ENCODE measurements around the gene GNG7. TPM values are rescaled to one million over a fixed set of nuclear protein-coding genes. Genes with fewer than 3 reads are reported as not detected.
"Not testable (repeated sequence)": the region's sequence is repeated elsewhere in the genome, so short reads cannot be mapped to it uniquely, and the experiment has no call there.

GNG7 gene
- total RNA-seq, 1 experiment from 2014 or later: 1.1 TPM

DNA sequence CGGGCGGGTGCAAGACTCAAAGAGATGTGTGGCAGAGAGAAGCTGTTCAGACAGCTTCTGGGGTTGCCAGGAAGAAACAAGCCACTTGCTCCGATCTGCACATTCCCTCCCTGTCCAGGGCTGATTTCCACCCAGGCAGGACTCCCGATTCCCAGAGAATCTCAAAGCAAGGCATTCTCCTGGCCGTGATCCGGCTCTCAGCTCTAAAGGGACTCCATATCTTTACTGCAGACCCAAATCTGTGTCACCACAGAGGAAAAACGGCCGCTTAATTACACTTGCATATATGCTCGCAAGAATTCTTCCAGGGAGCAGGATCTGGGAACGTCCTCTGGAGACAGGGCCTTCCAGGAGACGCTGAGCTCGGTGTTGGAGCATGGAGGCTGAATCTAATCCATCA, 25.7 kb downstream of the GNG7 start:
- no peak for DNase-seq (ENCODE audit: low spot score)

GRCh38 chr19:2675892-2676291, 26.6 kb downstream of the GNG7 start:
- DNase-seq (ENCODE audit: low spot score): no peak

DNA sequence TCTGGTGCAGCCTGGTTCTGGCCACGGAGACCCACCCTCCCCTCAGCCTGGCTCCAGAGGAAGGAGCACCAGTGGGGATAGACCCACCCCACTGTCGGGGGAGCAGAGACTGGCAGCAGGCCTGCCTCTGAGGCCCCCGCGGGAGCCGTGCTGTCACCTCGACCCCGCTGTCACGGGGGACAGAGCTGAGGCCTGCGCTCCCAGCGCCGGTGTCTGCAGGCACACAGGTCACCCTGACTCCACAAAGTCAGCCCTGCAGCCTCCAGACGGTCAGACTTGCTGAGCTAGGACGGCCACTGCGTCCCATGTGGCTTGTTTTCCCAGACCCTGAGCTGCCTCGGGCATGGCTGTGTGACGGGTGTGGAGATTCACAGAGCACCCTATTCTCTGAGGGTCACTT, 32.3 kb downstream of the GNG7 start:
- no peak for DNase-seq (ENCODE audit: low spot score)

DNA sequence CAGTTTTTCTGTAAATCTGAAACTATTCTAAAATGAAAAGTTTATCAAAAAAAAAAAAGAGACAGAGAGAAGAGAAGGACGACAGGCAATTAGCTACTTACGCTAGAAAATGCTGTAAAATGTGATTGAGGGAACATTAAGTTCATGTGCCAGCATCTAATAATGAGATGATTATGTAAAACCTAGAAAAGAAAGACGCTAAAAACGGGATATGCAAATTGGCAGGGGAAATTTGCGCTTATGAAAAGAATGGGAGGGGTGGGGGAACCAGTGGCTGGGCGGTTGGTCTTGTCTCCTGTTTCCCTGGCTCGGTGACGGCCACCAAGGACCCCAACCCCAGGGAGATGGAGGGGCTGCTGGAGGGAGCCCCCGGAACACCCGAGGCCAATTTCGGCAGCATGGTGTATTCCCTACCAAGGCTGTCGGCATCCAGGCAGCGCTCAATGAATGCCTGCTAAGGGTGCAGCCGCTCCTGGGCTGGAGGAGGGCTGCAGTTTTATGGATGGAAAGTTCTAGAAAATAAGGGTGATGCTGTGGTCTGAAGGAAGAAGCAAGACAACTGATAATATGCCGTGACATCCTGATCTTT, 34.2 kb downstream of the GNG7 start:
- DNase-seq (ENCODE audit: low spot score): no peak

DNA sequence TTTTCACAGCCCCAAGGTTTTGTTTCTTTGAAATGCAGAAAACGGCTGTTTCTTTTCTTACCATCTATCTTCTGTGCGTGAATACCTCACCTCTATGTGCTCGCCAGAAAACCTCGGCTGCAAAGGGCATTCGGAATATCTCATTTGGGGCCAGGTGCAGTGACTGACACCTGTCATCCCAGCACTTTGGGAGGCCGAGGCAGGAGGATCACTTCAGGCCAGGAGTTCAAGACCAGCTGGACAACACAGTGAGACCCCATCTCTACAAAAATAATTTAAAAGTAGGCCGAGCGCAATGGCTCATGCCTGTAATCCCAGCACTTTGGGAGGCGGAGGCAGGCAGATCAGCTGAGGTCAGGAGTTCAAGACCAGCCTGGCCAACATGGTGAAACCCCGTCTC, 35.1 kb downstream of the GNG7 start:
- DNase-seq (ENCODE audit: low spot score): not testable (repeated sequence)

DNA sequence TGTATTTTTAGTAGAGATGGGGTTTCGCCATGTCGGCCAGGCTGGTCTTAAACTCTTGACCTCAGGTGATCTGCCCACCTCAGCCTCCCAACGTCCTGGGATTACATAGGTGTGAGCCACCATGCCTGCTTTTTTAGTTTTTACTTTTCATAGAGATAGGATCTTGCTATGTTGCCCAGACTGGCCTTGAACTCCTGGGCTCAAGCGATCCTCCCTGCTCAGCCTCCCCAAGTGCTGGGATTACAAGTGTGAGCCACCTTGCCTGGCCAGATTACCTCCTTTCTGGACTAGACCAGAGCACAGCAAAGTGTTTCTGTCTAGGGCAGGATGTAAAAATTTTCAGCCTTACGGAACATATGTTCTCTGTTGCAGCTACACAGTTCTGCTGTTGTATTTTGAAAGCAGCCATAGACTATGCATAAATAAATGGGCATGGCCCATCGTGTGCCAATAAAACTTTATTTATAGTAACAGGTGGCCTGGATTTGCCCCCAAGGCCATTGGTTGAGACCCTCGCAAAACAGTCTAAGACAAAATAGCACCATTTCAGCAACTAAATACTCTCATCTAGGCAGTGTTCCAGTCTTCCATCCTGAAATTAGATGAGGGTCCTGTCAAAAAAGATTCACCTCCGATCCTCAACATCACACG, 36.0 kb downstream of the GNG7 start:
- no peak for DNase-seq (ENCODE audit: low spot score)

DNA sequence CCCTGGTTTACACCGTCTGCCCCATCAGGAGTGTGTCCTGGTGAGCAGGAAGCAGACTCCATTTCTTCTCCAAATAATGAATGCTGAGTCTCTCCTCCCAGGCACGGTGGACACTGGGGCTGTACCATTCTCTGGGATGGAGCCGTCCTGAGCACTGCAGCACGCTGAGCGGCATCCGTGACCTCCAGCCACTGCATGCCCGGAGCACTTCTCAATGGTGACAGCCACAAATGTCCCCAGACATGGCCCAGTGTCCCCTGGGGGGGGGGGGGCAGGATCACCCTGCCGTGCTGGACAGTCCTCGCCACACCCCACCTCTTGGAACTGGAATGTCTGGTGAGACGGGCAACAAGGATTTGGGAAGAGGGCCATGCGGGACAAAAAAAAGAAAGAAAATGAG, 37.4 kb downstream of the GNG7 start:
- DNase-seq (ENCODE audit: low spot score): no peak

DNA sequence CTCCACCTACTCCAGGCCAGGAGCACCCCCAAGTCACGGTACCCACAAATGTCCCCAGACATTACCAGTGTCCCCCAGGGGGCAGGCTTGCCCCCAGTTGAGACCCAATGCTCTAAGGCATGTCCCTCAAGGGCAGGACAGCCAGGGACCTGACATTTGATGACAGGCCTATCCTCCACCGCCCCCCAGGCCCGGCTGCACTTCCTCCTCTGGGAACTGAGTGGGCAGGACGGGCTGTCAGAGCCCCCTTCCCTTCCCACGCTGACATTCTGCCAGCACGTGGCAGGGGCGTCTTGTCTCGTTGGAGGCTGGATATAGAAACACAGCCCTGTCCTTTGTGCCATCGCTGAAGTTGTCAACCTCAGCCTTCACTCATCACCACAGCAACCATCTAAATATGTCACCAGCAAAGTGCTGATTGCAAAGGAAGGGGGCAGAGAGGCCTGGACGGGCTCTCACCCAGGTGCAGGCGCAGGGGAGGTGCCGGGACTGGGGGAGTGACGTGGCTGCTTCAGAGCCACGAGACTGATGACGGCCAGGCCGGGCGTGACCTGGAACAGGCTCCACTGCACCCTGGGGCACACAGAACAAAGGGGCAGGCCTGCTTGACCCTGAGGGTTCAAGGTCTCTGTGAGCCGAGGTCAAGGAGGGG, 38.4 kb downstream of the GNG7 start:
- DNase-seq (ENCODE audit: low spot score): no peak

DNA sequence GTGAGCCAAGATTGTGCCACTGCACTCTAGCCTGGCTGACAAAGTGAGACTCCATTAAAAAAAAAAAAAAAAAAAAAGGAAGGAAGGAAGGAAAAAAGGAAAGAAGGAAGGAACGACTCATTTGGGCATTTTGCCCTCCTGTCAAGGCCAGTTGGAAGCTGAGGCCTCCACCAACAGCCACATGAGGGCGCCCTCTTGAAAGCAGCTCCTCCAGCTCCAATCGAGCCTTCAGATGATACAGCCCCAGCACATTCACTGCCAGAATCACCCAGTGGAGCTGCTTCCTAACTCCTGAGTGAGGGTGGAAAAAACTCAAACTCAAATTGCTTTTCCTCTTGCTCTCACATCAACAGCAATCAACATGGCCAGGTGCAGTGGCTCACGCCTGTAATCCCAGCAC, 40.9 kb downstream of the GNG7 start:
- DNase-seq (ENCODE audit: low spot score): peak; percentile 49

GRCh38 chr19:2659856-2660432, 42.5 kb downstream of the GNG7 start:
- DNase-seq (ENCODE audit: low spot score): no peak

DNA sequence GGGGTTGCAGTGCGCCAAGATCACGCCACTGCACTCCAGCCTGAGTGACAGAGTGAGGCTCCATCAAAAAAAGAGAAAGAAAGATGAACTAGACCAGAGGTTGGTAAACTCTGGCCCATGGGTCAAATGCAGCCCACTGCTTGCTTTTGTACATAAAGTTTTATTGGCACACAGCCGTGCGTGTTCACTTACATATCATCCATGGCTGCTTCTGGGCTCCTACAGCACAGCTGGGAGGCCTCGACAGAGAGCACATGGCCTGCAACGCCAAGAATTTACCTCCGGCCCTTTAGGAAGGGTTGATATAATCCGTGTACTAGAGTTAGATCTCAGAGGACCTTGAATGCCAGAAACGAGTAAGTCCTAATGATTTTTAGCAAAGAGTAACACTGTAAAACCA, 46.0 kb downstream of the GNG7 start:
- DNase-seq (ENCODE audit: low spot score): no peak

- DNase-seq (ENCODE audit: low spot score): no peak
Observed at GRCh38 chr19:2653710-2654707, 48.5 kb downstream of the GNG7 start.

DNA sequence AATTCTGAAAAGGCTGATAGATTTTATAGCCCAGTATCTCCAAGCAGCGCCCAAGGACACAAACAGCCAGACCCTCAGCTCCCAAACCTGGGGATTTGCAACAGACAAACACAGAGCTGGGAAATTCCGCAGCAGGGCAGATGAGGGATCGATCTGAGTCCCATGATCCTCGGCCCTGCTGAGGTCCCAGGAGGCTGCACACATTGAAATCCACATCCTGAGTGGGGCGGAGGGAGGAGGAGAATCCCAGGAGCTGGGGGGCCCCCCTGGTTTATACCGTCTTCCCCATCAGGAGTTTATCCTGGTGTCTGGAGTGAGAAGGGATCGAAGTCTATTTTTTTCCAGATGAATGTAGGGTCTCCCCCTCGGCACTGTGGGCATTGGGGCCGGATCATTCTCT, 49.3 kb downstream of the GNG7 start:
- DNase-seq (ENCODE audit: low spot score): no peak

DNA sequence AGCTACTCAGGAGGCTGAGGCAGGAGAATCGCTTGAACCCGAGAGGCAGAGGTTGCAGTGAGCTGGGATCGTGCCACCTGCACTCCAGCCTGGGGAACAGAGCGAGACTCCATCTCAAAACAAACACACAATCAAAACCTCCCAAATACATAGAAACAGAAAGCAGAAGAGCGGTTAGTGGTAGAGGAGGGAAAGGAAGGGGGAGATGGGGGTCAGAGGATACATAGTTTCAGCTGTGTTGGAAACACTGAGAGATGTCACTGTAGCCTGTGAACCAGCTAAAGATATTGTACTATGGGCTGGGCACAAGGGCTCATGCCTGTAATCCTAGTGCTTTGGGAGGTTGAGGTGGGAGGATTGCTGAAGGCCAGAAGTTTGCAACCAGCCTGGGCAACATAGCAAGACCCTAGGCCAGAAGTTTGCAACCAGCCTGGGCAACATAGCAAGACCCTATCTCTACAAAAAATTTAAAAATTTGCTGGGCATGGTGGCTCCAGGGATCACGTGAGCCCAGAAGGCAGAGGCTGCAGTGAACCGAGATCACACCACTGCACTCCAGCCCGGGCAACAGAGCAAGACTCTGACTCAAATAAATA, 49.9 kb downstream of the GNG7 start:
- DNase-seq (ENCODE audit: low spot score): no peak

DNA sequence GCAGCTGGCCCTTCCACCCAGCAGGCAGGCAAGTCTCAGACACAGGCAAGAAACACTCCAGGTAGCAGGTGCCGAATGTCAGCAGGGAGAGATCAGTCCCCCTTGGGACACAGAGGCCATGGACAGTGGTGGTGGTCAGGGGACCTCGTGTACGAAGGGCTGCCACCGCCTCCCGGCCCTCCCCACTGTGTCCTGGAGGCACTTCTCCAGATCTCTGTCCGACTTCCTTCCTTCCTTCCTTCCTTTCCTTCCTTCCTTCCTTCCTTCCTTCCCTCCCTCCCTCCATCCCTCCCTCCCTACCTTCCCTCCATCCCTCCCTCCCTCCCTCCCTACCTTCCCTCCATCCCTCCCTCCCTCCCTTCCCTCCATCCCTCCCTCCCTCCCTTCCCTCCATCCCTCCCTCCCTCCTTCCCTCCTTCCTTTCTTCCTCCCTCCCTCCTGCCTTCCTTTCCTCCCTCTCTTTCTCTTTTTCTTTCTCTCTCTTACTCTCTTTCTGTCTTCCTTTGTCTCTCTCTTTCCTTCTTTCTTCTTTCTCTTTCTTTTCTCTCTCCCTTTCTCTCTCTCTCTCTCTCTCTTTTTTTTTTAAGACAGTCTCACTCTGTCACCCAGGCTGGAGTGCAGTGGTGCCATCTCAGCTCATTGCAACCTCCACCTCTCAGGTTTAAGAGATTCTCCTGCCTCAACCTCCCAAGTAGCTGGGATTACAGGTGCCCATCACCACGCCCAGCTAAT, 51.3 kb downstream of the GNG7 start:
- DNase-seq (ENCODE audit: low spot score): not testable (repeated sequence)

DNA sequence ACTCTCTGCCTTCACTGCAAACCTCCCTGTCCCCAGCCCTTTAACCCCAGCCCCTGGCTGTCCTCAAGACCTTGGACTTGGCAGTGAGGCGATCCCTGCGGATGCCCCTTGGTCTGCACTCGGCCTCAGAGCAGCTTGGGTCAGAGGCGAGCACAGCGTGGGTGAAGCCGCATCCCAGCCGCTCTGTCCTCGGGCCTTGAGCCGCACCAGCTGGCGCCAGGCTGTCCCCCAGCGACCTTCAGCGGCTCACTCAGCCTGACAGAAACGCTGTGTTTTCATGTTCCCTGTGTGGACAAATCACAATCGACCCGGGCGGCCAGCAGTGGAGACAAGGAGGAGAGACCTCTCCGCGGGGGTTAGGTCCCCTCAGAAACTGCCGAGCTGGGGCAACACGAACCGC, 52.0 kb downstream of the GNG7 start:
- DNase-seq (ENCODE audit: low spot score): no peak

DNA sequence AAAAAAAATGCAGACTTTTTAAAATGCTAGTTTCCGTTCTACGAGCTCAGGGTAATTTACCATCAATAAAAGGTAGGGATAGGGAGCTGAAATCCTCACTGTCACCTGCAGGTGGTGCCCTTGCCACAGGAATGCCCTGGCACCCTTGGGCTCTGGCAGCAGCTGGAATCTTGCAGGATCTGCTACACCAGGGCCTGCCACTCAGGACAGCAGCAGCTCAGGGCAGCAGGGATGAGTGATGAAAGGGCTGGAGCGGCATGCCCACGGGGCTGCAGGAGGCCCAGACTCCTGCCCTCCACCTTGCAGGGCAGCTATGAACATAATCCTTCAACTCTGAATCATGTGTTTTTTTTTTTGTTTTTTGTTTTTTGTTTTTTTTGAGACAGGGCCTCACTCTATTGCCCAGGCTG, 54.0 kb downstream of the GNG7 start:
- DNase-seq (ENCODE audit: low spot score): peak; percentile 91

GRCh38 chr19:2648099-2648498, 54.4 kb downstream of the GNG7 start:
- no peak for DNase-seq (ENCODE audit: low spot score)

- DNase-seq (ENCODE audit: low spot score): no peak
Observed at GRCh38 chr19:2646866-2647535, 55.5 kb downstream of the GNG7 start.

GRCh38 chr19:2645826-2646225, 56.7 kb downstream of the GNG7 start:
- DNase-seq (ENCODE audit: low spot score): no peak

All from A172 (cell line).